MM.1S (cell line): ENCODE measurements around the gene SEC24C.

Experiments used
- EZH2 ChIP-seq: fragments of 300-600 bp; sonication (generic); optimal IDR thresholded peaks from 2 replicates; pipeline ENCODE3; 2017; ENCODE audit warnings: low read depth, mild to moderate bottlenecking, antibody characterized with exemption, low read length, mixed read lengths
- EZH2phosphoT487 ChIP-seq: fragments of 300-600 bp; sonication (generic); IDR thresholded peaks from 2 replicates; pipeline ENCODE4 v1.6.1; 2018; ENCODE audit warnings: antibody characterized with exemption, low read length
- TF ChIP-seq, protein P1 (sequence below): fragments of 300-600 bp; sonication (generic); IDR thresholded peaks from 2 replicates; pipeline ENCODE4 v1.5.1; 2016; ENCODE audit warnings: antibody characterized with exemption, low read length, mixed read lengths

DNA sequence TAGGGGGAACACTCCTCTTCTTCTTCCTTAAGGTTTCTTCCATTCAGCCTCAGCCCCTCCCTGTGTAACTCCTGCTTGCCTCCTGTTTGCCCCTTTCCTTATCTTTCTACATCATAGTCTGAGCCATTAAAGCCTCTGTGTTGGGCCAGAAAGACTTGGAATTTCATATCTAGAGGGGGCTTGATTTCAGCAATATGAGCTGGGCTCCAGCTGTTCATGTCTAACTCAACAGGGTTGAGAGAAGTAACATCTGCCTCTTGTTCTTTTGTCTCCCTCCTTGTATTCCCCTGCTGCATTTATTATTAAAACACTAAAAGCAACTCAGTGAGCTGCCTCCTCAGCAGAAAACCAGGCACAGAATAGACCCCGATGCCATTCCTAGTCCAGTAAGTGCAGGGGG lies 17.6 kb downstream of the SEC24C start:
- TF ChIP-seq EZH2phosphoT487 (no peak), EZH2 (no peak)
- TF ChIP-seq, protein P1, sequence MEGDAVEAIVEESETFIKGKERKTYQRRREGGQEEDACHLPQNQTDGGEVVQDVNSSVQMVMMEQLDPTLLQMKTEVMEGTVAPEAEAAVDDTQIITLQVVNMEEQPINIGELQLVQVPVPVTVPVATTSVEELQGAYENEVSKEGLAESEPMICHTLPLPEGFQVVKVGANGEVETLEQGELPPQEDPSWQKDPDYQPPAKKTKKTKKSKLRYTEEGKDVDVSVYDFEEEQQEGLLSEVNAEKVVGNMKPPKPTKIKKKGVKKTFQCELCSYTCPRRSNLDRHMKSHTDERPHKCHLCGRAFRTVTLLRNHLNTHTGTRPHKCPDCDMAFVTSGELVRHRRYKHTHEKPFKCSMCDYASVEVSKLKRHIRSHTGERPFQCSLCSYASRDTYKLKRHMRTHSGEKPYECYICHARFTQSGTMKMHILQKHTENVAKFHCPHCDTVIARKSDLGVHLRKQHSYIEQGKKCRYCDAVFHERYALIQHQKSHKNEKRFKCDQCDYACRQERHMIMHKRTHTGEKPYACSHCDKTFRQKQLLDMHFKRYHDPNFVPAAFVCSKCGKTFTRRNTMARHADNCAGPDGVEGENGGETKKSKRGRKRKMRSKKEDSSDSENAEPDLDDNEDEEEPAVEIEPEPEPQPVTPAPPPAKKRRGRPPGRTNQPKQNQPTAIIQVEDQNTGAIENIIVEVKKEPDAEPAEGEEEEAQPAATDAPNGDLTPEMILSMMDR: no peak
